K562 (cell line): ENCODE results near the gene TMEM30A. TPM values are rescaled to one million over a fixed set of nuclear protein-coding genes. Genes with fewer than 3 reads are reported as not detected.
A peak's percentile ranks its signal among the peaks of the same experiment; 100 is the strongest.

Experiments
- CREM ChIP-seq: IDR thresholded peaks from 2 replicates; pipeline ENCODE4 v1.6.1; 2014; ENCODE audit warnings: antibody characterized with exemption, low read depth
- KDM1A ChIP-seq, 2 experiments: fragments of 450-650 bp; IDR thresholded peaks; 2 replicates each; pipeline ENCODE4 v1.6.1; 2016; ENCODE audit warnings: mild to moderate bottlenecking in 2 of 2
- KLF10 ChIP-seq: fragments of 250-450 bp; sonication (Bioruptor Pico); IDR thresholded peaks from 2 replicates; pipeline ENCODE4 v1.6.1; 2021; ENCODE audit warnings: matching md5 sums
- NR0B1 ChIP-seq: fragments of 450-650 bp; IDR thresholded peaks from one replicate; pipeline ENCODE4 v1.6.1; 2018; ENCODE audit warnings: mild to moderate bottlenecking, moderate library complexity; ENCODE audit not compliant: partially characterized antibody
- NR3C1 ChIP-seq: sonication (generic); formaldehyde crosslinking; IDR thresholded peaks from 2 replicates; pipeline ENCODE4 v1.8.1; 2022; ENCODE audit warnings: missing genetic modification reagents
- RAD21 ChIP-seq, 2 experiments: fragments of 250-450 bp in 1 of 2; fragments of 450-650 bp in 1 of 2; sonication (Bioruptor Pico) in 1 of 2; formaldehyde crosslinking in 1 of 2; IDR thresholded peaks in 1 of 2; conservative IDR thresholded peaks in 1 of 2; 2 replicates each; pipeline versions ENCODE4 v1.4.0 to v1.8.0; 2020 to 2022; ENCODE audit warnings: mild to moderate bottlenecking in 2 of 2, moderate library complexity in 1 of 2
- RFX7 ChIP-seq: fragments of 250-450 bp; sonication (Bioruptor Pico); IDR thresholded peaks from 2 replicates; pipeline ENCODE4 v1.5.1; 2021; ENCODE audit warnings: mild to moderate bottlenecking
- SRSF9 ChIP-seq: fragments of 200-400 bp; formaldehyde crosslinking; IDR thresholded peaks from 2 replicates; pipeline ENCODE4 v1.6.1; 2017; ENCODE audit warnings: low read depth, low read length, borderline replicate concordance
- STAG1 ChIP-seq: sonication (generic); formaldehyde crosslinking; IDR thresholded peaks from 2 replicates; pipeline ENCODE4 v1.5.0; 2020; ENCODE audit warnings: missing genetic modification reagents, borderline replicate concordance
- ZNF408 ChIP-seq: fragments of 250-450 bp; sonication (Bioruptor Pico); IDR thresholded peaks from 2 replicates; pipeline ENCODE4 v1.4.0; 2020; ENCODE audit warnings: low read depth, mild to moderate bottlenecking, moderate library complexity
- ZSCAN32 ChIP-seq: fragments of 450-650 bp; formaldehyde crosslinking; IDR thresholded peaks from 2 replicates; pipeline ENCODE4 v1.4.0; 2020; ENCODE audit warnings: mild to moderate bottlenecking, moderate library complexity
- polyA plus RNA-seq, 8 experiments: library from polyadenylated mRNA; depleted of rRNA in 4 of 8; stranded (reverse) in 5 of 8; unstranded in 3 of 8; fragments of >200 nt; fragmentation: Nextera tagmentation in 2 of 8; fragmentation: Illumina TruSeq in 1 of 8; extraction: Ambion mirVana in 2 of 8; extraction: Trizol in 1 of 8; gene quantifications; 2 replicates each; pipeline versions ENCODE4 v1.2.1 to v1.2.3, GENCODE V29; 2011 to 2014; ENCODE audit warnings: inconsistent platforms in 1 of 8, missing spikeins in 1 of 8
- total RNA-seq, 7 experiments: library from RNA; depleted of rRNA in 6 of 7; stranded (reverse); fragments of >200 nt in 6 of 7; fragmentation: Illumina TruSeq in 2 of 7; extraction: Trizol in 2 of 7; gene quantifications; 2 replicates each; pipeline versions ENCODE4 v1.2.1 to v1.2.3, GENCODE V29; 2011 to 2021; ENCODE audit warnings: low replicate concordance in 1 of 7
- TF ChIP-seq, protein P1 (sequence below), 2 experiments: fragments of 450-650 bp; formaldehyde crosslinking in 1 of 2; IDR thresholded peaks; 2 replicates each; pipeline versions ENCODE4 v1.4.0 to v1.6.1; 2014 to 2020; ENCODE audit warnings: mild to moderate bottlenecking in 2 of 2, borderline replicate concordance in 1 of 2, low read depth in 1 of 2
- TF ChIP-seq, protein P2 (sequence below): sonication (generic); formaldehyde crosslinking; IDR thresholded peaks from 2 replicates; pipeline ENCODE4 v1.9.0; 2022; ENCODE audit warnings: mild to moderate bottlenecking, missing genetic modification reagents
- TF ChIP-seq, protein P3 (sequence below), 3 experiments: IDR thresholded peaks in 2 of 3; conservative IDR thresholded peaks in 1 of 3; 2 replicates each; pipeline ENCODE4 v1.5.1; 2011 to 2012; ENCODE audit warnings: low read length in 3 of 3, mild to moderate bottlenecking in 3 of 3, control low read depth in 2 of 3, improper control_type of control experiment in 1 of 3, inconsistent platforms in 1 of 3, low read depth in 1 of 3, mixed read lengths in 1 of 3, moderate library complexity in 1 of 3; ENCODE audit not compliant: insufficient read depth in 2 of 3

Gene TMEM30A
- total and polyA plus RNA-seq, 9 of the 15 experiments (the other 6 are each of a cell fraction or from before 2014, with no cell fraction given): 6.5 to 31.2 (median 16.3) TPM

DNA sequence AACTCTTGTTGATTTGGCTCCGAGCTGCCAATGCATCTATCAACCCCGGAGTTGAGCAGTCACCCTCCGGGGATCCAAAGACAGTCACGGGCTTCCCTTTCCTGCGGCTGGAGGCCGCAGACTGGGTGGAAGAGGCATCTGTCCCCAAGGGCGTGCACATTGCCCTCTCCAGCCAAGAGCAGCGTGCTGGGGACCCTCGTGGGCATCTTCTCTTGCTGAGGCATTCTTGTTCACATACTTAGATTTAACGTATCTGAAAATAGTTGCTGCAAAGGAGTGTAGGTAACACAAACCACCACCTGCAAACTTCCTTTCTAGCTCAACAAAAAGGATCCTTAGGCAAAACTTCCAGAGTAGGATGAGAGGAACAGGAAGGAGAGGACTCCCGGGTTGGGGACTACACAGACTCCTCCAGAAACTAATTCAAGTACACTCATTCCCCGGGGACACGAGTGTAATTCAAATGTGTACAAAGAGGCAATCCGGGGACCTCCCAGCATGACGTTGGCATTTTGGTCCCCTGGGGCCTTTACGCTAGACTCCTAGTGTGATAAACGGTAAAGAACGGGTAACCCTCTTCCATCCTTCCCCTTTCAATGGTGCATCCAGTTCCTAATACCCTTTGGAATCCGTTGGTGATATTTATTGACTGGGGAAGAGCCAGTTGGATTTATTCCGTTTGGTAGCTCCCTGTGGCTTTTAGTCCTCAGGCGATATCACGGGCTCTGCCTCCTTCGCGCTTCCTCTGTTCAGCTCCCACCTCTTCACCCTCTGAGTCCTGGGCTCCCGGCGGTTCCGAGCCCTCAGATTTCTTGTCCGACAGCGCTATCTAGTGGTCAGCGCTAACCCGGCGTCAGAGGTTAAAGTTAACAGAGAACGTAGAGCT lies 76.1 kb downstream of the TMEM30A start (continued):
- TF ChIP-seq, protein P1, sequence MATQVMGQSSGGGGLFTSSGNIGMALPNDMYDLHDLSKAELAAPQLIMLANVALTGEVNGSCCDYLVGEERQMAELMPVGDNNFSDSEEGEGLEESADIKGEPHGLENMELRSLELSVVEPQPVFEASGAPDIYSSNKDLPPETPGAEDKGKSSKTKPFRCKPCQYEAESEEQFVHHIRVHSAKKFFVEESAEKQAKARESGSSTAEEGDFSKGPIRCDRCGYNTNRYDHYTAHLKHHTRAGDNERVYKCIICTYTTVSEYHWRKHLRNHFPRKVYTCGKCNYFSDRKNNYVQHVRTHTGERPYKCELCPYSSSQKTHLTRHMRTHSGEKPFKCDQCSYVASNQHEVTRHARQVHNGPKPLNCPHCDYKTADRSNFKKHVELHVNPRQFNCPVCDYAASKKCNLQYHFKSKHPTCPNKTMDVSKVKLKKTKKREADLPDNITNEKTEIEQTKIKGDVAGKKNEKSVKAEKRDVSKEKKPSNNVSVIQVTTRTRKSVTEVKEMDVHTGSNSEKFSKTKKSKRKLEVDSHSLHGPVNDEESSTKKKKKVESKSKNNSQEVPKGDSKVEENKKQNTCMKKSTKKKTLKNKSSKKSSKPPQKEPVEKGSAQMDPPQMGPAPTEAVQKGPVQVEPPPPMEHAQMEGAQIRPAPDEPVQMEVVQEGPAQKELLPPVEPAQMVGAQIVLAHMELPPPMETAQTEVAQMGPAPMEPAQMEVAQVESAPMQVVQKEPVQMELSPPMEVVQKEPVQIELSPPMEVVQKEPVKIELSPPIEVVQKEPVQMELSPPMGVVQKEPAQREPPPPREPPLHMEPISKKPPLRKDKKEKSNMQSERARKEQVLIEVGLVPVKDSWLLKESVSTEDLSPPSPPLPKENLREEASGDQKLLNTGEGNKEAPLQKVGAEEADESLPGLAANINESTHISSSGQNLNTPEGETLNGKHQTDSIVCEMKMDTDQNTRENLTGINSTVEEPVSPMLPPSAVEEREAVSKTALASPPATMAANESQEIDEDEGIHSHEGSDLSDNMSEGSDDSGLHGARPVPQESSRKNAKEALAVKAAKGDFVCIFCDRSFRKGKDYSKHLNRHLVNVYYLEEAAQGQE (IDR thresholded peaks at IDR 0.05; ENCODE audit: borderline replicate concordance): peak; percentile 75; the same call in 1 of the 2 replicates
- TF ChIP-seq, protein P1 (CRISPR knock-in tag; IDR thresholded peaks at IDR 0.05; ENCODE audit: low read depth): no peak
- no peak for TF ChIP-seq SRSF9
- TF ChIP-seq ZSCAN32: no peak
- no peak for TF ChIP-seq RFX7 (CRISPR knock-in tag)
- TF ChIP-seq NR0B1: no peak
- TF ChIP-seq CREM: 0 out of 2 replicates have a peak, but pooled peaks have one; percentile 26
- no peak for TF ChIP-seq KDM1A (IDR thresholded peaks at IDR 0.05)
- TF ChIP-seq NR3C1 (CRISPR knock-in tag): no peak
- TF ChIP-seq, protein P2, sequence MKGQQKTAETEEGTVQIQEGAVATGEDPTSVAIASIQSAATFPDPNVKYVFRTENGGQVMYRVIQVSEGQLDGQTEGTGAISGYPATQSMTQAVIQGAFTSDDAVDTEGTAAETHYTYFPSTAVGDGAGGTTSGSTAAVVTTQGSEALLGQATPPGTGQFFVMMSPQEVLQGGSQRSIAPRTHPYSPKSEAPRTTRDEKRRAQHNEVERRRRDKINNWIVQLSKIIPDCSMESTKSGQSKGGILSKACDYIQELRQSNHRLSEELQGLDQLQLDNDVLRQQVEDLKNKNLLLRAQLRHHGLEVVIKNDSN (CRISPR knock-in tag): no peak
- TF ChIP-seq STAG1: peak; percentile 24; the same call in 1 of the 2 replicates
- peak; percentile 88 to 92 for TF ChIP-seq RAD21 (CRISPR knock-in tag; conservative IDR thresholded peaks at IDR 0.05 in 1 of 2, IDR thresholded peaks at IDR 0.05 in 1 of 2)
- no peak for TF ChIP-seq KLF10 (CRISPR knock-in tag)
- TF ChIP-seq, protein P3, sequence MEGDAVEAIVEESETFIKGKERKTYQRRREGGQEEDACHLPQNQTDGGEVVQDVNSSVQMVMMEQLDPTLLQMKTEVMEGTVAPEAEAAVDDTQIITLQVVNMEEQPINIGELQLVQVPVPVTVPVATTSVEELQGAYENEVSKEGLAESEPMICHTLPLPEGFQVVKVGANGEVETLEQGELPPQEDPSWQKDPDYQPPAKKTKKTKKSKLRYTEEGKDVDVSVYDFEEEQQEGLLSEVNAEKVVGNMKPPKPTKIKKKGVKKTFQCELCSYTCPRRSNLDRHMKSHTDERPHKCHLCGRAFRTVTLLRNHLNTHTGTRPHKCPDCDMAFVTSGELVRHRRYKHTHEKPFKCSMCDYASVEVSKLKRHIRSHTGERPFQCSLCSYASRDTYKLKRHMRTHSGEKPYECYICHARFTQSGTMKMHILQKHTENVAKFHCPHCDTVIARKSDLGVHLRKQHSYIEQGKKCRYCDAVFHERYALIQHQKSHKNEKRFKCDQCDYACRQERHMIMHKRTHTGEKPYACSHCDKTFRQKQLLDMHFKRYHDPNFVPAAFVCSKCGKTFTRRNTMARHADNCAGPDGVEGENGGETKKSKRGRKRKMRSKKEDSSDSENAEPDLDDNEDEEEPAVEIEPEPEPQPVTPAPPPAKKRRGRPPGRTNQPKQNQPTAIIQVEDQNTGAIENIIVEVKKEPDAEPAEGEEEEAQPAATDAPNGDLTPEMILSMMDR (IDR thresholded peaks at IDR 0.05 in 2 of 3, conservative IDR thresholded peaks at IDR 0.05 in 1 of 3; ENCODE audit: insufficient read depth in 2 of 3, low read depth in 1 of 3, low read length in 3 of 3): peak; percentile 82 to 91 (median 90)
- TF ChIP-seq ZNF408 (CRISPR knock-in tag): no peak
